Smooth muscle cell (in vitro differentiated cells): ENCODE results near the gene C13orf46. TPM values are rescaled to one million over a fixed set of nuclear protein-coding genes. Genes with fewer than 3 reads are reported as not detected.

Source experiments
- DNase-seq: peaks from one replicate; lab custom pipeline; 2025; ENCODE audit not compliant: unreplicated experiment; lab: John Stamatoyannopoulos, UW
- H2AFZ ChIP-seq: fragments of 200-600 bp; sonication (generic); 2 replicates; pipeline ENCODE4 v1.6.0; 2016; ENCODE audit warnings: antibody characterized with exemption, low read depth, mild to moderate bottlenecking
- H3F3A ChIP-seq: fragments of 200-600 bp; sonication (generic); 2 replicates; pipeline ENCODE4 v1.6.0; 2017; ENCODE audit warnings: antibody characterized with exemption, low read depth
- H3K27ac ChIP-seq: fragments of 200-600 bp; sonication (generic); 2 replicates; pipeline ENCODE4 v1.5.1; 2016; ENCODE audit warnings: low read depth, mild to moderate bottlenecking
- H3K27me3 ChIP-seq: fragments of 200-600 bp; sonication (generic); 2 replicates; pipeline ENCODE4 v1.6.1; 2016; ENCODE audit warnings: low read depth, mild to moderate bottlenecking
- H3K36me3 ChIP-seq: fragments of 200-600 bp; sonication (generic); 2 replicates; pipeline ENCODE4 v1.5.1; 2016; ENCODE audit warnings: low read depth
- H3K4me1 ChIP-seq: fragments of 200-600 bp; sonication (generic); 2 replicates; pipeline ENCODE4 v1.5.1; 2016; ENCODE audit warnings: low read depth
- H3K4me2 ChIP-seq: fragments of 200-600 bp; sonication (generic); 2 replicates; pipeline ENCODE4 v1.6.0; 2016; ENCODE audit warnings: mild to moderate bottlenecking
- H3K4me3 ChIP-seq: fragments of 200-600 bp; sonication (generic); 2 replicates; pipeline ENCODE4 v1.5.1; 2016; ENCODE audit warnings: mild to moderate bottlenecking
- H3K79me2 ChIP-seq: fragments of 200-600 bp; sonication (generic); 2 replicates; pipeline ENCODE4 v1.6.0; 2016; ENCODE audit warnings: low read depth, mild to moderate bottlenecking
- H3K9ac ChIP-seq: fragments of 200-600 bp; sonication (generic); 2 replicates; pipeline ENCODE4 v1.6.0; 2016; ENCODE audit warnings: low read depth
- H3K9me3 ChIP-seq: fragments of 200-600 bp; sonication (generic); replicated peaks from 2 replicates; pipeline ENCODE4 v1.5.1; 2016; ENCODE audit warnings: low read depth
- H4K20me1 ChIP-seq: fragments of 200-600 bp; sonication (generic); 2 replicates; pipeline ENCODE4 v1.6.0; 2016; ENCODE audit warnings: low read depth
- whole genome bisulfite sequencing: methylation state at CpG from one replicate; pipeline ENCODE4 v1.1.7; 2016; ENCODE audit warnings: low lambda C conversion rate; 5-methylcytosine and 5-hydroxymethylcytosine counted together
- polyA plus RNA-seq: library from polyadenylated mRNA; unstranded; fragments of >200 nt; fragmentation: Nextera tagmentation; extraction: Ambion mirVana; gene quantifications from 2 replicates; pipeline ENCODE4 v1.2.1, GENCODE V29; 2016
- total RNA-seq: library from RNA; depleted of rRNA; stranded (reverse); fragments of >200 nt; gene quantifications from 2 replicates; pipeline ENCODE4 v1.2.3, GENCODE V29; 2014
- TF ChIP-seq, protein P1 (sequence below): fragments of 200-600 bp; sonication (generic); IDR thresholded peaks from 2 replicates; pipeline ENCODE4 v1.5.1; 2017; ENCODE audit warnings: borderline replicate concordance, mild to moderate bottlenecking, antibody characterized with exemption; ENCODE audit not compliant: insufficient read depth, poor library complexity, severe bottlenecking

Gene C13orf46
- total and polyA plus RNA-seq, 2 experiments from 2014 or later: 0.26 to 5.8 TPM

DNA sequence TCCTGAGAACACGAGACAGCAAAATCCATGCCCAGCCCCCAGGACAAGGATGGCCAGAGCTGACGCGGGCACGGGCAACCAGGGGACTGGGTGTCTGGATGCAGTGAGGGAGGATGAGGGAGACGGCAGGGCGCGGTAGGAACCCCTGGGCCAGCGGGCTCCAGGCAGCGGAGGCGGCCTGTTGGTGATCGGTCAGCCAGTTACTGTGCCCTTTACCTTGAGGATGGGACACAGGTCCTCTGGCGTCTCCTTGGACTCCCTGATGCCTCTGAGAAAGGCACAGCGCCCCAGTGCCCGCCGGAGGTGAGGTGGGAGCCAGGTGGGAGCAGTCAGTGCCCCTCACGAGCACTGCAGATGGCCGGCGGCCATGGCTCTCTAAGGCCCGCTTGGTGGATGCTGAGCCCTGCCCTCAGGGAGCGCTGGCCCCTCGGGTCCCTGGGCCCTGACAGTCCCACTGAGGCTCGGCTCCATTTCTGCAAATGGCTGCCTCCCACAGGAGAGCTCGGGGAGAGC lies 31.2 kb downstream of the C13orf46 start:
- Histone ChIP-seq H3K4me1 (no peaks in the 10 kb centered on the region), H3K9ac (no peak overlapping the region), H3K4me3 (no peak overlapping the region), H4K20me1 (no peaks in the 10 kb centered on the region), H3K36me3 (no peaks in the 10 kb centered on the region), H3K27me3 (no peaks in the 10 kb centered on the region), H3F3A (no peaks in the 10 kb centered on the region), H3K79me2 (no peaks in the 10 kb centered on the region), H3K9me3 (no peaks in the 10 kb centered on the region), H3K4me2 (no peak overlapping the region), H2AFZ (no peak overlapping the region), H3K27ac (no peak overlapping the region)
- DNase-seq: no peak
- TF ChIP-seq, protein P1, sequence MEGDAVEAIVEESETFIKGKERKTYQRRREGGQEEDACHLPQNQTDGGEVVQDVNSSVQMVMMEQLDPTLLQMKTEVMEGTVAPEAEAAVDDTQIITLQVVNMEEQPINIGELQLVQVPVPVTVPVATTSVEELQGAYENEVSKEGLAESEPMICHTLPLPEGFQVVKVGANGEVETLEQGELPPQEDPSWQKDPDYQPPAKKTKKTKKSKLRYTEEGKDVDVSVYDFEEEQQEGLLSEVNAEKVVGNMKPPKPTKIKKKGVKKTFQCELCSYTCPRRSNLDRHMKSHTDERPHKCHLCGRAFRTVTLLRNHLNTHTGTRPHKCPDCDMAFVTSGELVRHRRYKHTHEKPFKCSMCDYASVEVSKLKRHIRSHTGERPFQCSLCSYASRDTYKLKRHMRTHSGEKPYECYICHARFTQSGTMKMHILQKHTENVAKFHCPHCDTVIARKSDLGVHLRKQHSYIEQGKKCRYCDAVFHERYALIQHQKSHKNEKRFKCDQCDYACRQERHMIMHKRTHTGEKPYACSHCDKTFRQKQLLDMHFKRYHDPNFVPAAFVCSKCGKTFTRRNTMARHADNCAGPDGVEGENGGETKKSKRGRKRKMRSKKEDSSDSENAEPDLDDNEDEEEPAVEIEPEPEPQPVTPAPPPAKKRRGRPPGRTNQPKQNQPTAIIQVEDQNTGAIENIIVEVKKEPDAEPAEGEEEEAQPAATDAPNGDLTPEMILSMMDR: no peak
- WGBS: 98% methylated on average over 23 of the region's 23 CpGs

DNA sequence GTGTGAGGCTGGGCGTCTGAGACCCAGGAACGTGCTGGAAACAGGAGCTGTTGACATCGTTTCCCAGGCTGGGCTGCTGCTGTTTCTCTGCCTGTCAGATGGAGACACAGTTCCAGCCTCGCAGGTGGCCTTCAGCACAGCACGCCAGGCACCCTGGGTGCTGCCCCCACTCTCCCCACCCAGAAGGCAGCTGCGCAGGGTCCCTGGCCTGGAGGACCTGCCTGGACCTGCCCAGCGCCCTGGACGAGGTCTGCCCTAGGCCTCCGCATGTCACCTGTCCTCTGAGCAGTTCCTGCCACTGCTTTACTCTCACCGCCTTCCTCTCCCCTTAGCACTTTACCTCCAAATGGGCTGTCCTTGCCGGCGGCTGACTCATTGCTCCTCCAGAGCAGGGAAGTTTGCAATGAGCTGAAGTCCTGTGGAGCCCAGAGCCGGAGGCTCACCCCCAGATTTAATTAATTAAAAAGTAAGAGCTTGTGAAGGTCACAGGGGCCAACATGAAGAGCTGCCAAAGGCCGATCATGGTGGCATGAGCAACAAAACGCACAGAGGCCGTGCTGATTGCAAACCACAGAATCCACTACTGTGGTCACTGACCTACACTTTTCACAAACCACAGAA lies 32.2 kb downstream of the C13orf46 start:
- DNase-seq: no peak
- Histone ChIP-seq H3K4me3 (no peak overlapping the region), H3F3A (no peaks in the 10 kb centered on the region), H4K20me1 (no peaks in the 10 kb centered on the region), H3K27me3 (no peaks in the 10 kb centered on the region), H3K36me3 (no peaks in the 10 kb centered on the region), H3K9ac (no peak overlapping the region), H3K27ac (no peak overlapping the region), H3K4me1 (no peaks in the 10 kb centered on the region), H3K9me3 (no peaks in the 10 kb centered on the region), H2AFZ (no peak overlapping the region), H3K79me2 (no peaks in the 10 kb centered on the region), H3K4me2 (no peak overlapping the region)
- TF ChIP-seq, protein P1: no peak
- 78% methylated on average over 16 of the region's 16 CpGs for WGBS

DNA sequence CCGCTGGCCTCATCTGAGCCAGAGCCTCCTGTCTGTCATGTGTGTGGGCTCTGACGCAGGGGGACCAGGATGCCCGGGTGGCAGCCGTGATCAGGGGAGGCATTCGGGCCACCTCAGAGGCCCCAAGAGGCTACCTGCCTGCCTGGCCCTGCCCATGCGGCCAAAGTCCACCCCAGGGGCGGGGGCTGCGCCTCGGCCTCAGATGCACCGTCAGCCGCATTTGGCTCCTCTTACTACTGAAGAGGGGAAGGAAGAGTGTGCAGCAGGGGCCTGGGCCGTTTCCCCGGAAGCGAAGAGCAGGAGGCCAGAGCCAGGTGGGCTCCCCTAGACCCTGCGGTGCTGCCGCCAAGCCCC lies 34.0 kb downstream of the C13orf46 start:
- 95% methylated on average over 15 of the region's 16 CpGs for whole genome bisulfite sequencing
- H3K27me3 ChIP-seq: no peaks in the 10 kb centered on the region
- H3K9me3 ChIP-seq: no peaks in the 10 kb centered on the region
- TF ChIP-seq, protein P1: no peak
- no peak overlapping the region for H2AFZ ChIP-seq
- no peak overlapping the region for H3K27ac ChIP-seq
- no peaks in the 10 kb centered on the region for H3F3A ChIP-seq
- H3K79me2 ChIP-seq: no peaks in the 10 kb centered on the region
- no peak overlapping the region for H3K4me3 ChIP-seq
- no peaks in the 10 kb centered on the region for H3K36me3 ChIP-seq
- no peak overlapping the region for H3K9ac ChIP-seq
- no peak overlapping the region for H3K4me2 ChIP-seq
- H3K4me1 ChIP-seq: no peaks in the 10 kb centered on the region
- H4K20me1 ChIP-seq: no peaks in the 10 kb centered on the region
- DNase-seq: no peak

- Histone ChIP-seq H3K9ac (no peak overlapping the region), H3K4me3 (no peak overlapping the region), H3F3A (no peaks in the 10 kb centered on the region), H3K27me3 (no peaks in the 10 kb centered on the region), H2AFZ (no peak overlapping the region), H3K4me2 (no peak overlapping the region), H3K9me3 (no peaks in the 10 kb centered on the region), H4K20me1 (no peaks in the 10 kb centered on the region), H3K4me1 (no peaks in the 10 kb centered on the region), H3K36me3 (no peaks in the 10 kb centered on the region), H3K27ac (no peak overlapping the region), H3K79me2 (no peaks in the 10 kb centered on the region)
- DNase-seq: no peak
- 92% methylated on average over 27 of the region's 28 CpGs for WGBS
- TF ChIP-seq, protein P1: no peak
Observed at GRCh38 chr13:113939129-113939943, 34.5 kb downstream of the C13orf46 start.
